WTC11 (cell line): Measurements from ENCODE around the gene RYR1. TPM values are rescaled to one million over a fixed set of nuclear protein-coding genes. Genes with fewer than 3 reads are reported as not detected.

Source experiments
- total RNA-seq: library from RNA; stranded (reverse); gene quantifications from 3 replicates; pipeline ENCODE4 v1.2.3, GENCODE V29; 2021

The RYR1 gene
- total RNA-seq, 1 experiment from 2014 or later = 24.2 TPM

Other genes with a start within 250 kb of the RYR1 start
- gene DPF1, start 209.5 kb upstream of the RYR1 start, total RNA-seq = 5.2 to 6.8 TPM (median 5.9 TPM) in 3 replicates
- gene PPP1R14A, start 177.3 kb upstream of the RYR1 start, total RNA-seq = 32.3 to 33.8 TPM (median 33.4 TPM) in 3 replicates
- gene SPINT2, start 169.1 kb upstream of the RYR1 start, total RNA-seq = 335 to 400 TPM (median 358 TPM) in 3 replicates
- 16.1 to 22.3 TPM (median 21.3 TPM) in 3 replicates for gene C19orf33, start 129.4 kb upstream of the RYR1 start, total RNA-seq
- gene YIF1B, start 117.7 kb upstream of the RYR1 start, total RNA-seq = 83.3 to 92.5 TPM (median 90.1 TPM) in 3 replicates
- gene KCNK6, start 113.8 kb upstream of the RYR1 start, total RNA-seq = 12.9 to 18.3 TPM (median 13.2 TPM) in 3 replicates
- gene CATSPERG, start 97.9 kb upstream of the RYR1 start, total RNA-seq = 4.6 to 8.7 TPM (median 6.3 TPM) in 3 replicates
- 156 to 167 TPM (median 160 TPM) in 3 replicates for gene PSMD8, start 59.1 kb upstream of the RYR1 start, total RNA-seq
- gene GGN, start 45.7 kb upstream of the RYR1 start, total RNA-seq = 2.4 to 3.1 TPM (median 2.7 TPM) in 3 replicates
- 5.2 to 7.3 TPM (median 7.2 TPM) in 3 replicates for gene SPRED3, start 45.0 kb upstream of the RYR1 start, total RNA-seq
- 9.7 to 12.2 TPM (median 10.2 TPM) in 3 replicates for gene FAM98C, start 30.6 kb upstream of the RYR1 start, total RNA-seq
- gene RASGRP4, start 7.5 kb upstream of the RYR1 start, total RNA-seq = 2.5 to 4.1 TPM (median 3.4 TPM) in 3 replicates
- 14.0 to 25.0 TPM (median 24.5 TPM) in 3 replicates for gene MAP4K1, start 184.3 kb downstream of the RYR1 start, total RNA-seq
- 389 to 416 TPM (median 410 TPM) in 3 replicates for gene EIF3K, start 185.5 kb downstream of the RYR1 start, total RNA-seq
- 484 to 511 TPM (median 506 TPM) in 3 replicates for gene ACTN4, start 214.0 kb downstream of the RYR1 start, total RNA-seq